TTC549 (cell line): ENCODE measurements around the gene UCHL3.

Experiments used
- FAIRE-seq: peaks from 2 replicates; lab custom pipeline; 2012; peaks lifted over from hg19 to GRCh38; lab: Jason Lieb, UNC

The UCHL3 gene

GRCh38 chr13:75633285-75633684 lies 83.7 kb downstream of the UCHL3 start:
- no peak for FAIRE-seq

GRCh38 chr13:75635101-75635827 lies 85.7 kb downstream of the UCHL3 start:
- no peak for FAIRE-seq

DNA sequence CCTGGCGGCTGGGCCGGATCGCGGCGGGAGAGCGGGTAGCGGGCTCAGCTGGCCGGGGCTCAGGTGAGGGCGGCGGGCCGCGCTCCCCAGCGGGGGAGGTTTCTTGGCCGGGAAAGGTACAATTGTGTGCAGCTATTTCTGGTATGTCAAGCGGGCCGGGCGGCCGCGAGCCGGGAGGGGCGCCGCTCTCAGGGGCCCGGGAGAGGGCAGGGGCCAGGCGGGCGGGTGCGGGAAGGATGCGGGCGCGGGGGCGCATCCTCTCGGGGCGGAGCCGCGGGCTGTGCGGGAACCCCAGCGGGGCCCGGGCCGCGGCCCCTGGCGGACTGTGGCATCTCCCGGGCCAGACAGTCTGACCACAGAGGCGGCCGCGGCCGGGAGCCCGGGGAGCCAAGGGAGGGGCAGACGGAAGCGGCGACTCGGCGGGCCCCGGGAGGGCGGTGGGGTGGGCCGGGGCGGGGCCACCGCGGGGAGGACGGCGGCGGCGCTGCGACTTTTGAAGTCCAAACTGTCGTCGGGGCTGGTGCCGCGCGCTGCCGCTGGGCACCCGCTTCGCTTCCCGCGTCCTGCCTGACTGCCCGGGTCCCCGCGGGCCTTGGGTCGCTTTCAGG lies 86.3 kb downstream of the UCHL3 start, which contains the start of gene LMO7:
Gene LMO7, plus strand, starts transcription at position 503 of the 608 bp plus-strand sequence. CDS start 328 bp downstream, outside the sequence.
- FAIRE-seq, result no peak

DNA sequence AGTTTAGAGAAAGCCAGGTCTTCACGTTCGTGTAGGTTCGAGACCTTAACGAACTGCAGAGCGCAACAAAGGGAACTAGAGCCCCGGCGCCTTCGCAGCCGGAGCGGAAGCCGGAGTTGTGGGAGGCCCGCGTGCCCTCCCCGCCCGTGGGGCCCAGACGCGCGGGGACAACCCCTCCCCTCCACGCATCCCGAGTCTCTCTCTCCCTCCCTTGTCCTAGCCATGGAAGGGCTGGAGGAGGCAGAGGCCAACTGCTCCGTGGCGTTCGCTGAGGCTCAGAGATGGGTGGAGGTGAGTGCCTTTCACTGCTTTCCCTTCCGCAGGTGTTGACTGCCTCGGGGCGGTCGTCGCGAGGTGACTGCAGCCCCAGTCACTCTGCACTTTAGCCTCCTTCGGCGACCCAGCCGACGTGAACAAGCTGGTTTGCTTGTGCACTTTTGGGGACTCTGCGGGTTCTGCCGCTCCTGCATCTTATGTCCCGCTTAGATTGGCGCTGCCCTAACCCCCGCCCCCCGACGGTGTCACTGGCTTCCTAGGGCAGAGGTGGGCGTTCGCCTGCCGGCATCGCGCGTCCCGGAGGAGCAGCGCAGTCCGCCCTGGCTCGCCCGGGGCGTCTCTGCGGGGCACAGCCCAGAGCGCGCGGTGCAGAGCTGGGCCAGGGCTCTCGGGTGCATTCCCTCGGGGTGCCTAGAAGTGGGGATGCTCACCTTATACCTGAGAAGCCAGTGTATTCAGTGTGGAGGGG lies 87.0 kb downstream of the UCHL3 start:
- no peak for FAIRE-seq

GRCh38 chr13:75637181-75637750 lies 87.7 kb downstream of the UCHL3 start:
- FAIRE-seq, result no peak

DNA sequence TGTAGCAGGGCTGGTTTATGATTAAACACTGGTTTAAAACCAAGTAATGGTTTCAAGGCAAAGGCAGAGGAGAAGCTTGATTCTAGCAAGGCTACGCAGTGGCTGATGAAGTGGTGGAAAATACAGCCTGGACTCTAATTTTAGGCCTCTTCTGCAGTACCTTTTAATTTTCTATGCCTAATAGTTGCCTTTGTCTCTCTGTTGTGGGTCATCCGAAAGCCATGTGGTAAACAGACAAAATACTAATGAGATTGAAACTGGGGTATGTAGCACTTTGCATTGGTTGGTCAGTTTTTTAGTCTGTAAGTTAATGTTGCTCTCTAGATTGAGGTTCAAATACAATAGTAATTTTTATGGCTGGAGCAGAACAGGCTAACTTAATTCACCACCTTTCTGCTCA lies 89.9 kb downstream of the UCHL3 start:
- no peak for FAIRE-seq

GRCh38 chr13:75641026-75641425 lies 91.4 kb downstream of the UCHL3 start:
- no peak for FAIRE-seq

DNA sequence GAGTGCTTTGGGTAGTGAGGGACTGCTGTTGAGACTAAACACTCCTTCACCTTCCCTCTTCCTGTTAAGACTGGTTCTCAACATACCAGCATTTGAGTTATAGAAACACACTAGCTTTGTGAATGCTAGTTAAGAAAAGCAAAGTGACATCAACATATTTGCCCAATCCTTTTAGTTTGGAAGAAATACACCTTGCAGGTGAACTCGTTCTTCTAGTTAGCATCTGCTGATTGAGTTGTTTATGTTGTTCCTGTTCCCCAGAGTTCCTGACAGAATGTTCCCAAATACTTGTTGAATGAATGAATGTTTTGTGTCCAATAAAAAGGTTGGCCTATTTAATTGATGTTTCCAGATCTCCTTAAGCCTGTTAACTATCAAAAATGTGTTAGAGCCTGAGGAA lies 93.6 kb downstream of the UCHL3 start:
- FAIRE-seq, result no peak

DNA sequence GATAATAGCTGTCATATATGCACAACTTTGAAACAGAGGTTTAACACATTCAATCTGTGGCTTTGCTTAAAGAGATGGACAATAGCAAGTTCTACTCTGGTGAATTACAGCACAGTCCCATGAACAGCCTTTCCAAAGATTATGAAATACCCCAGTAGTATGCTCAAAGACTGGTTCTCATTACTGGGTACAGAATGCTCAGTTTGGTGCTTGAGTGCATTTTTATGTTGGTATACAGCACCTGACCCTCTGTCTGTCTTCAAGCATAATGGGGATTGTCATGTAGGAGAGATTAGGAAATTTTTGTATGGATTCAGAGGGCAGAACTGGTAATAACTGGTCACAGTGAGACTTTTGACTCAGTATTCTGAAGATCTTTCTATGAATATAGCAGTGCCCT lies 94.1 kb downstream of the UCHL3 start:
- no peak for FAIRE-seq

GRCh38 chr13:75645141-75645540 lies 95.5 kb downstream of the UCHL3 start:
- no peak for FAIRE-seq

- no peak for FAIRE-seq
Measured at GRCh38 chr13:75647126-75647784, 97.7 kb downstream of the UCHL3 start.

DNA sequence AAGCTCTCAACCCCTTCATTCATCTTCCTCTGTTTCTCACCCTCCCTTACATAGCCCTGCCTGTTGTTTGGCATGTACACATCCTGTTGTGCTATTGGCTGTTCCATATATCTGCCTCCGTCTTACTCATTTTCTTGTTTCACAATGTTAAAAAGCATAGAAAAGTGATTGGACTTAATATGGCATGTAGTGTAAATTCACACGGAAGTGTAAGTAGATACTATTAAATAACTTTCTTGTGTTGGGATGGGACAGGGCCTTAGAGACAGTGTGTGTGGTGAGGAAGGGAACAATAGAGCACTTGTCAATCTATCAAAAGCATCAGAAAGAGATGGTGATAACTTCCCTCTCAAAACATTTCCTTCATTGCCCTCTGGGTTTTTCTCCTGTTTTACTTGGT lies 98.9 kb downstream of the UCHL3 start:
- FAIRE-seq, result no peak

DNA sequence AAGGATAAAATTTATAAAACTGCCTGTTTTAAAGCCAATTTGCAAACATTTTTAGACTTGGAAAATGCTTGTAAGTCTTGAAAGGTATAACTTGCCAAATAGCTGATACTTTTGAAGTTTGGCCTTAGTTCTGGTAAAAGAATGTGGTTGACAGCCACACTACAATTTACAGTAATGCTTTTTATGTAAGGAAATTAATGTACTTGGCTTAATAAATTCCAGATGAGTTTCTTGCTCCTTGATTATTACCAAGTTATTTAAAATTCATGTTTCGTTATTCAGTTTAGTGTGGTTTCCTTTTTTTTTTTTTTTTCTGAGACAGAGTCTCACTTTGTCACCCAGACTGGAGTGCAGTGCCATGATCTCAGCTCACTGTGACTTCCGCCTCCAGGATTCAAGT lies 101.4 kb downstream of the UCHL3 start:
- FAIRE-seq, result no peak

DNA sequence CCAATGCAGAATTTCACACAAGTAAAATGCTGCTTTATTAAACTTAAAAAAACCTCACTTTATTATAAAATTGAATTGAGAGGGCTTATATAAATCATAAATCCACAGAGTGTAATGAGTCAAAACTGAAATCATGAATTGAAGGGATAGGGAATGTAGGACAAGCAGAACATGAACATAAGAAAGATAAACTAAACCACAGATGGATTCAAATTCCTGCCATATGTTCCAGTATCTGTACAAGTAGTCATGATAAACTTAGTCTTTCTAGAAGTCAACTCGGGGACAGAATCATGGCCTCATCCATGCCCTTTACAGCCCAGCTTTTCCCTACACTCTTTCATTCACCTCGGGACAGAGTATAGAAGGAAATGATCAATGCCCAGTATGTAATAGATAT lies 103.1 kb downstream of the UCHL3 start:
- no peak for FAIRE-seq
